ENCODE results near the gene ARTN. TPM values are rescaled to one million over a fixed set of nuclear protein-coding genes. Genes with fewer than 3 reads are reported as not detected.

Gene ARTN
- total RNA-seq, 1 donor, result not detected

- Histone ChIP-seq H3K27me3 (ENCODE audit: insufficient read depth, low read length) (no peaks in the 10 kb centered on the region), H3K4me3 (ENCODE audit: low read length) (no peak overlapping the region), H3K9me3 (ENCODE audit: low read depth, low read length) (no peaks in the 10 kb centered on the region), H3K4me1 (ENCODE audit: insufficient read depth, low read length) (no peaks in the 10 kb centered on the region)
Observed at GRCh38 chr1:43913051-43913501, 20.5 kb upstream of the ARTN start.

- Histone ChIP-seq H3K4me3 (ENCODE audit: low read length) (no peak overlapping the region), H3K9me3 (ENCODE audit: low read depth, low read length) (no peaks in the 10 kb centered on the region), H3K27me3 (ENCODE audit: insufficient read depth, low read length) (no peaks in the 10 kb centered on the region), H3K4me1 (ENCODE audit: insufficient read depth, low read length) (no peaks in the 10 kb centered on the region)
Observed at GRCh38 chr1:43913666-43914360, 19.8 kb upstream of the ARTN start.

GRCh38 chr1:43914576-43915525 lies 18.8 kb upstream of the ARTN start:
- no peaks in the 10 kb centered on the region for H3K4me1 ChIP-seq (ENCODE audit: insufficient read depth, low read length)
- no peak overlapping the region for H3K4me3 ChIP-seq (ENCODE audit: low read length)
- no peaks in the 10 kb centered on the region for H3K9me3 ChIP-seq (ENCODE audit: low read depth, low read length)
- no peaks in the 10 kb centered on the region for H3K27me3 ChIP-seq (ENCODE audit: insufficient read depth, low read length)

GRCh38 chr1:43919906-43920305 lies 13.7 kb upstream of the ARTN start:
- no peaks in the 10 kb centered on the region for H3K27me3 ChIP-seq (ENCODE audit: insufficient read depth, low read length)
- no peaks in the 10 kb centered on the region for H3K4me1 ChIP-seq (ENCODE audit: insufficient read depth, low read length)
- no peak overlapping the region for H3K4me3 ChIP-seq (ENCODE audit: low read length)
- no peaks in the 10 kb centered on the region for H3K9me3 ChIP-seq (ENCODE audit: low read depth, low read length)

GRCh38 chr1:43921022-43921421 lies 12.6 kb upstream of the ARTN start:
- H3K9me3 ChIP-seq (ENCODE audit: low read depth, low read length), result no peaks in the 10 kb centered on the region
- H3K27me3 ChIP-seq (ENCODE audit: insufficient read depth, low read length), result no peaks in the 10 kb centered on the region
- H3K4me1 ChIP-seq (ENCODE audit: insufficient read depth, low read length), result no peaks in the 10 kb centered on the region
- H3K4me3 ChIP-seq (ENCODE audit: low read length), result no peak overlapping the region

GRCh38 chr1:43924516-43924915 lies 9.1 kb upstream of the ARTN start:
- no peaks in the 10 kb centered on the region for H3K27me3 ChIP-seq (ENCODE audit: insufficient read depth, low read length)
- no peaks in the 10 kb centered on the region for H3K4me1 ChIP-seq (ENCODE audit: insufficient read depth, low read length)
- H3K9me3 ChIP-seq (ENCODE audit: low read depth, low read length), result no peaks in the 10 kb centered on the region
- no peak overlapping the region for H3K4me3 ChIP-seq (ENCODE audit: low read length)

GRCh38 chr1:43925846-43926245 lies 7.8 kb upstream of the ARTN start:
- Histone ChIP-seq H3K9me3 (ENCODE audit: low read depth, low read length) (no peaks in the 10 kb centered on the region), H3K4me3 (ENCODE audit: low read length) (no peak overlapping the region), H3K4me1 (ENCODE audit: insufficient read depth, low read length) (no peaks in the 10 kb centered on the region), H3K27me3 (ENCODE audit: insufficient read depth, low read length) (no peaks in the 10 kb centered on the region)

- Histone ChIP-seq H3K27me3 (ENCODE audit: insufficient read depth, low read length) (peaks cover 11% of the 10 kb centered on the region), H3K4me3 (ENCODE audit: low read length) (no peak overlapping the region), H3K9me3 (ENCODE audit: low read depth, low read length) (no peaks in the 10 kb centered on the region), H3K4me1 (ENCODE audit: insufficient read depth, low read length) (peaks cover 18% of the 10 kb centered on the region)
Observed at GRCh38 chr1:43930168-43930948, 3.2 kb upstream of the ARTN start.

- peaks cover 16% of the 10 kb centered on the region for H3K27me3 ChIP-seq (ENCODE audit: insufficient read depth, low read length)
- H3K4me1 ChIP-seq (ENCODE audit: insufficient read depth, low read length), result peaks cover 23% of the 10 kb centered on the region
- H3K4me3 ChIP-seq (ENCODE audit: low read length), result no peak overlapping the region
- no peaks in the 10 kb centered on the region for H3K9me3 ChIP-seq (ENCODE audit: low read depth, low read length)
Observed at GRCh38 chr1:43930949-43931275, 2.7 kb upstream of the ARTN start.

GRCh38 chr1:43931711-43932660 lies 1.6 kb upstream of the ARTN start:
- Histone ChIP-seq H3K9me3 (ENCODE audit: low read depth, low read length) (no peaks in the 10 kb centered on the region), H3K4me3 (ENCODE audit: low read length) (no peak overlapping the region), H3K27me3 (ENCODE audit: insufficient read depth, low read length) (peaks cover 16% of the 10 kb centered on the region), H3K4me1 (ENCODE audit: insufficient read depth, low read length) (peaks cover 30% of the 10 kb centered on the region)

- H3K4me3 ChIP-seq (ENCODE audit: low read length), result no peak overlapping the region
- no peaks in the 10 kb centered on the region for H3K9me3 ChIP-seq (ENCODE audit: low read depth, low read length)
- peaks cover 30% of the 10 kb centered on the region for H3K4me1 ChIP-seq (ENCODE audit: insufficient read depth, low read length)
- peaks cover 16% of the 10 kb centered on the region for H3K27me3 ChIP-seq (ENCODE audit: insufficient read depth, low read length)
Observed at GRCh38 chr1:43932786-43933385, 715 bp upstream of the ARTN start.

GRCh38 chr1:43934101-43934985 lies 742 bp downstream of the ARTN start:
- H3K27me3 ChIP-seq (ENCODE audit: insufficient read depth, low read length), result peaks cover 16% of the 10 kb centered on the region
- no peaks in the 10 kb centered on the region for H3K9me3 ChIP-seq (ENCODE audit: low read depth, low read length)
- H3K4me1 ChIP-seq (ENCODE audit: insufficient read depth, low read length), result peaks cover 30% of the 10 kb centered on the region
- H3K4me3 ChIP-seq (ENCODE audit: low read length), result no peak overlapping the region

GRCh38 chr1:43934986-43935324 lies 1.4 kb downstream of the ARTN start:
- no peaks in the 10 kb centered on the region for H3K9me3 ChIP-seq (ENCODE audit: low read depth, low read length)
- H3K27me3 ChIP-seq (ENCODE audit: insufficient read depth, low read length), result peaks cover 16% of the 10 kb centered on the region
- no peak overlapping the region for H3K4me3 ChIP-seq (ENCODE audit: low read length)
- peaks cover 32% of the 10 kb centered on the region for H3K4me1 ChIP-seq (ENCODE audit: insufficient read depth, low read length)

All from mononuclear cell (primary cell).